Measurements from ENCODE around the gene GP1BB. TPM values are rescaled to one million over a fixed set of nuclear protein-coding genes. Genes with fewer than 3 reads are reported as not detected.

The GP1BB gene
- 0.58 to 1.7 TPM (median 1.3 TPM) in 5 replicates for total RNA-seq (2022; extraction: Qiagen RNA extraction; ENCODE audit: low read depth)

GRCh38 chr22:19723232-19723982, at the start of gene GP1BB:
GP1BB (plus strand) TSS chr22:19723539; CDS start chr22:19723570, 31 bp downstream.

GRCh38 chr22:19714312-19715187, 8.8 kb upstream of the GP1BB start, which contains the start of gene SEPTIN5:
SEPTIN5 (plus strand) TSS chr22:19714503; CDS start chr22:19714589, 86 bp downstream.

GRCh38 chr22:19760058-19760950, 37.0 kb downstream of the GP1BB start, which contains the start of gene TBX1:
TBX1 (plus strand) TSS chr22:19760778; CDS start chr22:19760844, 66 bp downstream.

Other genes with a start within 250 kb of the GP1BB start
- gene UFD1, start 244.3 kb upstream of the GP1BB start, total RNA-seq (2022; extraction: Qiagen RNA extraction; ENCODE audit: low read depth), result 94.1 to 102 TPM (median 99.7 TPM) in 5 replicates
- 22.2 to 29.4 TPM (median 24.1 TPM) in 5 replicates for gene CDC45, start 243.6 kb upstream of the GP1BB start, total RNA-seq (2022; extraction: Qiagen RNA extraction; ENCODE audit: low read depth)
- gene CLDN5, start 199.1 kb upstream of the GP1BB start, total RNA-seq (2022; extraction: Qiagen RNA extraction; ENCODE audit: low read depth), result not detected in 5 replicates
- 7.2 to 9.9 TPM (median 9.1 TPM) in 5 replicates for gene SEPTIN5, start 9.0 kb upstream of the GP1BB start, total RNA-seq (2022; extraction: Qiagen RNA extraction; ENCODE audit: low read depth)
- gene TBX1, start 37.2 kb downstream of the GP1BB start, total RNA-seq (2022; extraction: Qiagen RNA extraction; ENCODE audit: low read depth), result 2.8 to 5.1 TPM (median 4.1 TPM) in 5 replicates
- 10.4 to 18.8 TPM (median 17.4 TPM) in 5 replicates for gene GNB1L, start 131.3 kb downstream of the GP1BB start, total RNA-seq (2022; extraction: Qiagen RNA extraction; ENCODE audit: low read depth)
- 5.2 to 8.8 TPM (median 6.5 TPM) in 5 replicates for gene RTL10, start 131.3 kb downstream of the GP1BB start, total RNA-seq (2022; extraction: Qiagen RNA extraction; ENCODE audit: low read depth)
- gene COMT, start 218.2 kb downstream of the GP1BB start, total RNA-seq (2022; extraction: Qiagen RNA extraction; ENCODE audit: low read depth), result 113 to 170 TPM (median 156 TPM) in 5 replicates
- 25.6 to 39.2 TPM (median 34.1 TPM) in 5 replicates for gene TXNRD2, start 218.3 kb downstream of the GP1BB start, total RNA-seq (2022; extraction: Qiagen RNA extraction; ENCODE audit: low read depth)

All from A549 treated with RU486 at 1 μM for 4 hours (cell line).